Sigmoid colon (tissue), 4 donors: Measurements from ENCODE around the gene BCAS3.

Experiments
- CTCF ChIP-seq, 4 experiments: fragments of 450-650 bp in 3 of 4; fragments of 200-600 bp in 1 of 4; IDR thresholded peaks; one replicate each; pipeline ENCODE4 v1.5.1; 2016 to 2019; ENCODE audit warnings: antibody characterized with exemption in 4 of 4, mild to moderate bottlenecking in 3 of 4, moderate library complexity in 2 of 4
- EP300 ChIP-seq, 4 donors: sonication (generic); formaldehyde crosslinking; IDR thresholded peaks; one replicate each; pipeline ENCODE4 v1.6.1; 2017; ENCODE audit warnings: antibody characterized with exemption in 4 of 4
- POLR2A ChIP-seq, 2 donors: fragments of 450-650 bp; IDR thresholded peaks; one replicate each; pipeline ENCODE4 v1.6.1; 2016; ENCODE audit warnings: antibody characterized with exemption in 2 of 2, mild to moderate bottlenecking in 2 of 2, moderate library complexity in 2 of 2
- POLR2AphosphoS5 ChIP-seq, 4 donors: sonication (generic); formaldehyde crosslinking; IDR thresholded peaks; one replicate each; pipeline ENCODE4 v1.6.1; 2017; ENCODE audit warnings: antibody characterized with exemption in 4 of 4

DNA sequence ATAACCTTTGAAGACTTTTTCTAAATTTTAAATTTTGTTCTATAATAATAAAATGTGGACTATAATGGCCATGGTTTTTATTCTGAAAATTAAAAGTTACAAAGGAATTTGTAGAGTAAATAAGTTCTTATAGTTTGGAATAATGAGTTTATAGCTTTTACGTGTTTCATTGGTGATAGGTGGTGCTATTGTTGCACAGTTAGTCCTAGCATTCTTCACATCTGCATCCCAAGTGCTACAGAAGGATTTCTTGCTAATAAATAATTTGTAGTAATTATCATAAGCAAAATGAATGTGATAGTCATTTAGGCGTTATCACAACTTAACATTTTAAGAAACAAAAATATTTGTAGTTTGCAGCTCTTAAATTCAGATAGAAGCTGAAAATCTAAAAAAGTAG lies 67.9 kb downstream of the BCAS3 start:
- no peak for TF ChIP-seq CTCF (IDR thresholded peaks at IDR 0.05)
- TF ChIP-seq POLR2A (IDR thresholded peaks at IDR 0.05) = no peak
- no peak for TF ChIP-seq EP300 (IDR thresholded peaks at IDR 0.05)
- TF ChIP-seq POLR2AphosphoS5 (IDR thresholded peaks at IDR 0.05) = no peak
